ENCODE measurements around the gene STRIT1. TPM values are rescaled to one million over a fixed set of nuclear protein-coding genes. Genes with fewer than 3 reads are reported as not detected.

Gene STRIT1
- not detected in 2 replicates for total RNA-seq (2013; cell fraction: nucleolus; rRNA removed)
- total RNA-seq (2014; rRNA removed) (not detected in 2 replicates), total RNA-seq (2014; rRNA removed; fragmentation: Illumina TruSeq; extraction: Trizol) (not detected in 2 replicates), total RNA-seq (2021) (not detected in 2 replicates), polyA plus RNA-seq (2011; rRNA removed) (not detected in 2 replicates), polyA plus RNA-seq (2014; fragmentation: Illumina TruSeq; extraction: Trizol) (not detected in 2 replicates), polyA plus RNA-seq (2014; fragmentation: Nextera tagmentation; extraction: Ambion mirVana) (not detected), polyA plus RNA-seq (2014; rRNA removed) (not detected in 2 replicates), polyA plus RNA-seq (2016; fragmentation: Nextera tagmentation; extraction: Ambion mirVana) (not detected), polyA minus RNA-seq (2011; rRNA and poly(A)+ RNA removed) (not detected in 2 replicates), Bru-seq, nascent RNA (not detected), BruChase-seq, experiment 1, labeled RNA remaining after a 6-hour chase (not detected), BruChase-seq, experiment 2, labeled RNA remaining after a 2-hour chase (not detected)
- not detected for polyA plus RNA-seq (2011; ENCODE audit: low read depth)
- not detected in 2 replicates for polyA plus RNA-seq (2011; cell fraction: cytosol; rRNA removed)
- polyA plus RNA-seq (2011; cell fraction: nucleus; rRNA removed) = not detected in 2 replicates
- polyA plus RNA-seq (2012) = not detected in 2 replicates
- not detected in 2 replicates for polyA minus RNA-seq (2011; cell fraction: cytosol; rRNA and poly(A)+ RNA removed)
- not detected in 2 replicates for polyA minus RNA-seq (2011; cell fraction: nucleus; rRNA and poly(A)+ RNA removed)
- long read RNA-seq, experiment 1 = 0 reads
- long read RNA-seq, experiment 2 = 0 reads

DNA sequence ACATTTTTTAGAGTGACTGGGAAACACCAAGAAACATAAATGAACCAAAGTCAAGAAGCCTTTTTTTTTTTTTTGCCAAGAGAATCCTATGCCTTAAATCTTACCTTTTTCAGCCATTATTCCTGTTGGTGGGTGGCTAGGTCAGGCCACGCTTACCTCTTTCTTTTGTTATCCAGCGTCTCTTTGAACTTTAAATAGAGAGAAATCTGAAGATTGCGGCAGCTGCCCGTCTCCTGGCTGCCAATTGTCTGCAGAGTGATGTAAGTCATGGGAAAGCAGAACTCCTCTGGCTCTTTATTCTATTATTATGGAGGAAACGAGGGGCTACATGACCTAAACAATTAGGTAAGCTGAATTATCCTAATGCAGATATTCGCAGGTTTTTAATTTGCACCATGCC lies at the start of gene STRIT1:
STRIT1 (minus strand) TSS at position 168 of the 400 bp plus-strand sequence.
- Histone ChIP-seq H3K4me2 (ENCODE audit: control insufficient read depth, insufficient read depth) (no peak within 1 kb of the TSS), H3K4me1 (ENCODE audit: control insufficient read depth, insufficient read depth, low read length) (no peaks in the 10 kb centered on the region), H2AFZ (ENCODE audit: control insufficient read depth, low read depth, low read length) (no peak within 1 kb of the TSS), H4K20me1 (ENCODE audit: control insufficient read depth, insufficient read depth) (no peaks in the 10 kb centered on the region), H3K27me3 (replicated peaks in 1 of 2; ENCODE audit: control insufficient read depth in 2 of 2, insufficient read depth in 2 of 2, low read length in 1 of 2) (no peaks in the 10 kb centered on the region), H3K27ac (ENCODE audit: control insufficient read depth, insufficient read depth) (no peak within 1 kb of the TSS), H3K9me3 (replicated peaks; ENCODE audit: control insufficient read depth, insufficient read depth, low read length) (no peaks in the 10 kb centered on the region), H3K79me2 (ENCODE audit: control insufficient read depth, insufficient read depth, low read length) (no peaks in the 10 kb centered on the region), H3K4me3 (no peak within 1 kb of the TSS), H3K9ac (ENCODE audit: control insufficient read depth, insufficient read depth, low read length) (no peak within 1 kb of the TSS), H3K36me3 (ENCODE audit: control insufficient read depth in 2 of 2, insufficient read depth in 2 of 2, low read length in 1 of 2) (no peaks in the 10 kb centered on the region)
- POLR2A ChIA-PET = no interaction called here
- no TSS peak for BruUV-seq (replicated peaks)
- in situ Hi-C loops (cut with MboI) = no loop called here
- SMC1A ChIA-PET (ENCODE audit: uncharacterized antibody, unreplicated experiment) = no interaction called here
- TF ChIP-seq SREBF1 (IDR thresholded peaks at IDR 0.05; ENCODE audit: low read length) (no peak), MTA3 (IDR thresholded peaks at IDR 0.05; ENCODE audit: borderline replicate concordance, low read length) (no peak), IKZF2 (IDR thresholded peaks at IDR 0.05) (no peak)
- ATAC-seq = no peak
- no peak for FAIRE-seq
- RAD21 ChIA-PET (ENCODE audit: unreplicated experiment) = no interaction called here
- DNase-seq (ENCODE audit: low read depth, low spot score) = no peak
- intact Hi-C loops (cut with micrococcal nuclease; ENCODE audit: unreplicated experiment) = no loop called here
- 32% methylated on average over 6 of the region's 6 CpGs for WGBS (ENCODE audit: insufficient coverage, insufficient replicate concordance, low lambda C conversion rate, missing lambda C conversion rate)
- CTCF ChIA-PET = interaction anchor here (0.8 to 1.0 kb wide), 2 partner anchors 49 to 603 kb away, joined by 3 to 4 read pairs; no protein-coding TSS in a partner anchor

GRCh38 chr3:155342344-155342743 lies 48.9 kb upstream of the STRIT1 start:
- intact Hi-C loops (cut with micrococcal nuclease; ENCODE audit: unreplicated experiment) (no loop called here), in situ Hi-C loops (cut with MboI) (no loop called here)
- Histone ChIP-seq H3K36me3 (ENCODE audit: control insufficient read depth in 2 of 2, insufficient read depth in 2 of 2, low read length in 1 of 2) (no peaks in the 10 kb centered on the region), H3K79me2 (ENCODE audit: control insufficient read depth, insufficient read depth, low read length) (no peaks in the 10 kb centered on the region), H3K9me3 (replicated peaks; ENCODE audit: control insufficient read depth, insufficient read depth, low read length) (no peaks in the 10 kb centered on the region), H3K4me1 (ENCODE audit: control insufficient read depth, insufficient read depth, low read length) (no peaks in the 10 kb centered on the region), H3K27ac (ENCODE audit: control insufficient read depth, insufficient read depth) (no peak overlapping the region), H3K9ac (ENCODE audit: control insufficient read depth, insufficient read depth, low read length) (no peak overlapping the region), H3K4me2 (ENCODE audit: control insufficient read depth, insufficient read depth) (no peak overlapping the region), H4K20me1 (ENCODE audit: control insufficient read depth, insufficient read depth) (no peaks in the 10 kb centered on the region), H3K27me3 (replicated peaks in 1 of 2; ENCODE audit: control insufficient read depth in 2 of 2, insufficient read depth in 2 of 2, low read length in 1 of 2) (no peaks in the 10 kb centered on the region), H3K4me3 (no peak overlapping the region), H2AFZ (ENCODE audit: control insufficient read depth, low read depth, low read length) (no peak overlapping the region)
- ChIA-PET CTCF (interaction anchor here (0.9 kb wide), 1 partner anchor 48 kb away, joined by 3 read pairs; the partner anchor contains the start of gene STRIT1), POLR2A (interaction anchor here (0.7 kb wide), 1 partner anchor 1833 kb away, joined by 5 read pairs; no protein-coding TSS in a partner anchor), RAD21 (ENCODE audit: unreplicated experiment) (interaction anchor here (0.7 kb wide), 1 partner anchor 1060 kb away, joined by 3 read pairs; no protein-coding TSS in a partner anchor), SMC1A (ENCODE audit: uncharacterized antibody, unreplicated experiment) (interaction anchor here (0.7 to 1.2 kb wide), 2 partner anchors 12 to 146 kb away, joined by 3 read pairs; no protein-coding TSS in a partner anchor)
- no peak for DNase-seq (ENCODE audit: low read depth, low spot score)
- WGBS (ENCODE audit: insufficient coverage, insufficient replicate concordance, low lambda C conversion rate, missing lambda C conversion rate) = 21% methylated on average over 3 of the region's 3 CpGs
- BruUV-seq (replicated peaks) = no TSS peak
- no peak for ATAC-seq
- FAIRE-seq = no peak
- TF ChIP-seq IKZF1 (conservative IDR thresholded peaks at IDR 0.05) (no peak), HCFC1 (IDR thresholded peaks at IDR 0.05; ENCODE audit: low read length) (no peak), JUNB (IDR thresholded peaks at IDR 0.05) (no peak), WRNIP1 (IDR thresholded peaks at IDR 0.05; ENCODE audit: borderline replicate concordance, low read depth, low read length) (no peak), SMARCA5 (IDR thresholded peaks at IDR 0.05) (no peak), MYC (IDR thresholded peaks at IDR 0.05; ENCODE audit: insufficient read depth, insufficient read length, insufficient replicate concordance, low read length, severe bottlenecking) (no peak), DPF2 (IDR thresholded peaks at IDR 0.05) (no peak), TAF1 (IDR thresholded peaks at IDR 0.05; ENCODE audit: borderline replicate concordance, low read depth, low read length) (no peak), KAT2A (conservative IDR thresholded peaks at IDR 0.05; ENCODE audit: control insufficient read depth, low read depth, low read length) (no peak)
